ENCODE data around the gene WWOX. TPM values are rescaled to one million over a fixed set of nuclear protein-coding genes. Genes with fewer than 3 reads are reported as not detected.

Gene WWOX
- total and polyA plus RNA-seq, 2 of the 4 experiments (the other 2 are of a cell fraction), result 2.7 to 5.4 TPM

DNA sequence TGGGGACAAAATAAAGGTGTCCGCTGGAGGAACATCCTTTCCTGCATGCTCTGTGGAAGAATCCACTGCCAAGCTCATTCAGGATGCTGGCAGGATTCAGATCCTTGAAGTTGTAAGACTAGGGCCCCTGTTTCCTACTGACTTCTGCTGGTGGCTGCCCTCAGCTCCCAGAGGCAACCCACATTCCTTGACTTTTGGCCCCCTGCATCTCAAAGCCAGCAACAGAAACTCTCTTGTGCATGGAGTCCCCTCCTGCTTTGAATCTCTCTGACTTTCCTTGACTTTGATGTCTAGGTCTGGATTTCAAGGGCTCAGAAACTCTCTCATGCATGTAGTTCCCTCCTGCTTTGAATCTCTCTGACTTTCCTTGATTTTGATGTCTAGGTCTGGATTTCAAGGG is 461.5 kb downstream of the WWOX start:
- ATAC-seq (ENCODE audit: low read depth) (no peak), DNase-seq (no peak)
- Histone ChIP-seq H3K9ac (ENCODE audit: low read depth, low read length) (no peak overlapping the region), H2BK5ac (ENCODE audit: low read depth, low read length, poor library complexity, severe bottlenecking) (no peak overlapping the region), H2AFZ (replicated peaks; ENCODE audit: low read length, poor library complexity) (no peak overlapping the region), H4K8ac (ENCODE audit: low read depth in 2 of 2, low read length in 2 of 2) (no peak overlapping the region), H2BK120ac (ENCODE audit: low read depth, low read length) (no peak overlapping the region), H2AK9ac (replicated peaks; ENCODE audit: low read depth, low read length, poor library complexity) (no peak overlapping the region), H3K79me1 (ENCODE audit: low read depth in 1 of 2, low read length in 2 of 2) (no peaks in the 10 kb centered on the region), H3K4me1 (ENCODE audit: control insufficient read depth, insufficient read depth, low read length) (no peaks in the 10 kb centered on the region), H2BK15ac (ENCODE audit: low read depth, low read length) (no peak overlapping the region), H3K4ac (ENCODE audit: low read depth, low read length) (no peak overlapping the region), H3K14ac (replicated peaks; ENCODE audit: low read depth, low read length) (no peak overlapping the region), H3K23ac (ENCODE audit: low read depth, low read length) (no peak overlapping the region), H3K56ac (ENCODE audit: extremely low read depth, insufficient read depth, low read length) (no peak overlapping the region), H4K20me1 (ENCODE audit: insufficient read depth, low read length) (no peaks in the 10 kb centered on the region), H2BK20ac (ENCODE audit: low read depth, low read length) (no peak overlapping the region), H3K4me2 (ENCODE audit: low read depth, low read length) (no peak overlapping the region), H4K91ac (ENCODE audit: insufficient read depth, low read depth, low read length) (no peak overlapping the region), H3K9me3 (ENCODE audit: control insufficient read depth, insufficient read depth, low read length) (peaks cover 31% of the 10 kb centered on the region), H3K27me3 (ENCODE audit: control insufficient read depth, insufficient read depth, low read length) (no peaks in the 10 kb centered on the region), H3K4me3 (ENCODE audit: insufficient read depth, low read depth, low read length) (no peak overlapping the region), H2AK5ac (ENCODE audit: low read depth, low read length) (no peak overlapping the region), H4K5ac (ENCODE audit: low read depth, low read length) (no peak overlapping the region), H3K9me1 (ENCODE audit: insufficient read depth, low read length) (no peaks in the 10 kb centered on the region), H3K27ac (ENCODE audit: insufficient read depth, low read length) (no peak overlapping the region), H3K36me3 (ENCODE audit: control insufficient read depth, insufficient read depth, low read length) (no peaks in the 10 kb centered on the region), H3K18ac (ENCODE audit: low read depth, low read length) (no peak overlapping the region)
- dilution Hi-C loops (cut with HindIII; ENCODE audit: low sequenced_read_pairs, unreplicated experiment), result no loop called here
- no TSS peak for BruUV-seq (replicated peaks)
- TF ChIP-seq, protein P1, sequence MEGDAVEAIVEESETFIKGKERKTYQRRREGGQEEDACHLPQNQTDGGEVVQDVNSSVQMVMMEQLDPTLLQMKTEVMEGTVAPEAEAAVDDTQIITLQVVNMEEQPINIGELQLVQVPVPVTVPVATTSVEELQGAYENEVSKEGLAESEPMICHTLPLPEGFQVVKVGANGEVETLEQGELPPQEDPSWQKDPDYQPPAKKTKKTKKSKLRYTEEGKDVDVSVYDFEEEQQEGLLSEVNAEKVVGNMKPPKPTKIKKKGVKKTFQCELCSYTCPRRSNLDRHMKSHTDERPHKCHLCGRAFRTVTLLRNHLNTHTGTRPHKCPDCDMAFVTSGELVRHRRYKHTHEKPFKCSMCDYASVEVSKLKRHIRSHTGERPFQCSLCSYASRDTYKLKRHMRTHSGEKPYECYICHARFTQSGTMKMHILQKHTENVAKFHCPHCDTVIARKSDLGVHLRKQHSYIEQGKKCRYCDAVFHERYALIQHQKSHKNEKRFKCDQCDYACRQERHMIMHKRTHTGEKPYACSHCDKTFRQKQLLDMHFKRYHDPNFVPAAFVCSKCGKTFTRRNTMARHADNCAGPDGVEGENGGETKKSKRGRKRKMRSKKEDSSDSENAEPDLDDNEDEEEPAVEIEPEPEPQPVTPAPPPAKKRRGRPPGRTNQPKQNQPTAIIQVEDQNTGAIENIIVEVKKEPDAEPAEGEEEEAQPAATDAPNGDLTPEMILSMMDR (conservative IDR thresholded peaks at IDR 0.05; ENCODE audit: low read depth, low read length), result no peak
- TF ChIP-seq, protein P2, sequence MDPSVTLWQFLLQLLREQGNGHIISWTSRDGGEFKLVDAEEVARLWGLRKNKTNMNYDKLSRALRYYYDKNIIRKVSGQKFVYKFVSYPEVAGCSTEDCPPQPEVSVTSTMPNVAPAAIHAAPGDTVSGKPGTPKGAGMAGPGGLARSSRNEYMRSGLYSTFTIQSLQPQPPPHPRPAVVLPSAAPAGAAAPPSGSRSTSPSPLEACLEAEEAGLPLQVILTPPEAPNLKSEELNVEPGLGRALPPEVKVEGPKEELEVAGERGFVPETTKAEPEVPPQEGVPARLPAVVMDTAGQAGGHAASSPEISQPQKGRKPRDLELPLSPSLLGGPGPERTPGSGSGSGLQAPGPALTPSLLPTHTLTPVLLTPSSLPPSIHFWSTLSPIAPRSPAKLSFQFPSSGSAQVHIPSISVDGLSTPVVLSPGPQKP (IDR thresholded peaks at IDR 0.05; ENCODE audit: borderline replicate concordance, low read depth, low read length), result no peak
- TF ChIP-seq FOS (IDR thresholded peaks at IDR 0.05; ENCODE audit: low read depth, low read length), result no peak
- no peak for TF ChIP-seq CHD1 (IDR thresholded peaks at IDR 0.05; ENCODE audit: low read depth, low read length)
- no peak for TF ChIP-seq RFX5 (IDR thresholded peaks at IDR 0.05; ENCODE audit: low read depth, low read length)
- TF ChIP-seq RCOR1 (IDR thresholded peaks at IDR 0.05; ENCODE audit: insufficient replicate concordance, low read length), result no peak
- no peak for TF ChIP-seq MAZ (IDR thresholded peaks at IDR 0.05; ENCODE audit: borderline replicate concordance, low read depth, low read length)
- no peak for TF ChIP-seq SMC3 (IDR thresholded peaks at IDR 0.05; ENCODE audit: low read depth, low read length)
- TF ChIP-seq BHLHE40 (IDR thresholded peaks at IDR 0.05; ENCODE audit: low read depth, low read length), result no peak
- TF ChIP-seq POLR2A (IDR thresholded peaks at IDR 0.05; ENCODE audit: low read depth, low read length), result no peak
- TF ChIP-seq RAD21 (IDR thresholded peaks at IDR 0.05; ENCODE audit: low read length), result no peak
- no peak for TF ChIP-seq NFE2L2 (IDR thresholded peaks at IDR 0.05; ENCODE audit: low read depth, low read length)
- ChIA-PET POLR2A (ENCODE audit: unreplicated experiment) (no interaction called here), CTCF (no interaction called here)
- intact Hi-C loops (cut with micrococcal nuclease), result no loop called here
- in situ Hi-C loops (cut with MboI; ENCODE audit: low sequenced_read_pairs), result no loop called here
- WGBS, 2 experiments (ENCODE audit: extremely low coverage in 2 of 2, insufficient read length in 1 of 2), result no CpG with 5 or more reads among the region's 1 CpG
